ENCODE results near the gene NAPA.

The NAPA gene

GRCh38 chr19:47499863-47500830 lies 14.7 kb downstream of the NAPA start:
- DNase-seq (ENCODE audit: low spot score), result no peak

GRCh38 chr19:47499371-47499770 lies 15.5 kb downstream of the NAPA start:
- no peak for DNase-seq (ENCODE audit: low spot score)

- no peak for DNase-seq (ENCODE audit: low spot score)
These were observed 16.3 kb downstream of the NAPA start for GRCh38 chr19:47498561-47498960.

GRCh38 chr19:47497821-47498520 lies 16.9 kb downstream of the NAPA start:
- DNase-seq (ENCODE audit: low spot score), result no peak

- no peak for DNase-seq (ENCODE audit: low spot score)
These were observed 17.7 kb downstream of the NAPA start for GRCh38 chr19:47497050-47497766.

- DNase-seq (ENCODE audit: low spot score), result no peak
These were observed 19.1 kb downstream of the NAPA start for GRCh38 chr19:47495478-47496372.

GRCh38 chr19:47494729-47495128 lies 20.1 kb downstream of the NAPA start:
- no peak for DNase-seq (ENCODE audit: low spot score)

GRCh38 chr19:47494211-47494547 lies 20.7 kb downstream of the NAPA start:
- no peak for DNase-seq (ENCODE audit: low spot score)

- DNase-seq (ENCODE audit: low spot score), result no peak
These were observed 21.3 kb downstream of the NAPA start for GRCh38 chr19:47493378-47494210.

GRCh38 chr19:47492571-47493377 lies 22.1 kb downstream of the NAPA start:
- no peak for DNase-seq (ENCODE audit: low spot score)

- DNase-seq (ENCODE audit: low spot score), result no peak
These were observed 22.7 kb downstream of the NAPA start for GRCh38 chr19:47492137-47492533.

- no peak for DNase-seq (ENCODE audit: low spot score)
These were observed 23.3 kb downstream of the NAPA start for GRCh38 chr19:47491358-47492136.

GRCh38 chr19:47490847-47491246 lies 24.0 kb downstream of the NAPA start:
- no peak for DNase-seq (ENCODE audit: low spot score)

GRCh38 chr19:47490031-47490430 lies 24.8 kb downstream of the NAPA start:
- DNase-seq (ENCODE audit: low spot score), result no peak

GRCh38 chr19:47489072-47489914 lies 25.6 kb downstream of the NAPA start:
- no peak for DNase-seq (ENCODE audit: low spot score)

GRCh38 chr19:47487551-47488515 lies 27.0 kb downstream of the NAPA start:
- no peak for DNase-seq (ENCODE audit: low spot score)

- no peak for DNase-seq (ENCODE audit: low spot score)
These were observed 28.0 kb downstream of the NAPA start for GRCh38 chr19:47486900-47487299.
